Measurements from ENCODE around the gene SLC7A10.

DNA sequence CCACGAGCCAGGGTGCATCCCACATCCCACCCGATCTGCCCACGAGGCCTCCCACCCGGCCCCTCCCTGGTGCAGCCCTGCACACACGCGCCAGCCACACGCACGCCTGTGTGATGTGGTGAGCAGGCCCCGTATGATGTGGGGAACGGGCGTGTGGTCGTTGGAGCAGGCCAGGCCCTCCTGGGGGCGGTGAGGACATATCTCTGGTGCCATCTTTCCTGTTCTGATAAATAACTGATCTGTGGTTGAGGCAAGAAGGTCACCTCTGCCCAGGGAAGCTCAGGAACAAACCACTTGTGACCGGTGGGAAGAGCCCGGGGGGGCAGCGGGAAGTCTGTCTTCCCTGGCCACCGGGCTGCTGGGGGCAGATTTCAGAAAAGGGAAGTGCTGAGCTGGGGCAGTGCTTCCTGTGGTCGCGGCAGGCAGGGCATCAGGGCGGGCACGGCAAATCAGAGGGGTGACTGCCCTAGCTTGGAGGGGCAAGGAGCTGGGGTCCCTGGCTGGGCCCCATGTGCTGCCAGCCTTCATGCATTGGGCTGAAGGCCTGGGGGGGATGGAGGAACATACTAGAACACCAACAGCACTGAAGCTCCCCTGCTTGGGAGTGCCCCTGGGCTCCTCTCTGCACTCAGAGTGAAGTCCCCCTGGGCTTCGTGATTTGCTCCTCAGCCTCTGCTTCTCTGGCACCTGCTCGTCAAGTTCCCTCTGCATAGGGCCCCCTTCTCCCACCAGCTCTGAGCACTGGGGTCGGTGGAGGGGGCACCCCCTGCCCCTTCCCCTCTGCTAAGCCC lies 35.2 kb upstream of the SLC7A10 start:
- TF ChIP-seq POLR2A (IDR thresholded peaks at IDR 0.05) (no peak), POLR2AphosphoS5 (IDR thresholded peaks at IDR 0.05; ENCODE audit: insufficient read depth in 1 of 2, low read depth in 1 of 2) (no peak)
- TF ChIP-seq, protein P1, sequence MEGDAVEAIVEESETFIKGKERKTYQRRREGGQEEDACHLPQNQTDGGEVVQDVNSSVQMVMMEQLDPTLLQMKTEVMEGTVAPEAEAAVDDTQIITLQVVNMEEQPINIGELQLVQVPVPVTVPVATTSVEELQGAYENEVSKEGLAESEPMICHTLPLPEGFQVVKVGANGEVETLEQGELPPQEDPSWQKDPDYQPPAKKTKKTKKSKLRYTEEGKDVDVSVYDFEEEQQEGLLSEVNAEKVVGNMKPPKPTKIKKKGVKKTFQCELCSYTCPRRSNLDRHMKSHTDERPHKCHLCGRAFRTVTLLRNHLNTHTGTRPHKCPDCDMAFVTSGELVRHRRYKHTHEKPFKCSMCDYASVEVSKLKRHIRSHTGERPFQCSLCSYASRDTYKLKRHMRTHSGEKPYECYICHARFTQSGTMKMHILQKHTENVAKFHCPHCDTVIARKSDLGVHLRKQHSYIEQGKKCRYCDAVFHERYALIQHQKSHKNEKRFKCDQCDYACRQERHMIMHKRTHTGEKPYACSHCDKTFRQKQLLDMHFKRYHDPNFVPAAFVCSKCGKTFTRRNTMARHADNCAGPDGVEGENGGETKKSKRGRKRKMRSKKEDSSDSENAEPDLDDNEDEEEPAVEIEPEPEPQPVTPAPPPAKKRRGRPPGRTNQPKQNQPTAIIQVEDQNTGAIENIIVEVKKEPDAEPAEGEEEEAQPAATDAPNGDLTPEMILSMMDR (IDR thresholded peaks at IDR 0.05): no peak

Data from vagina (tissue), 2 donors.